Measurements from ENCODE around the gene JAK1. TPM values are rescaled to one million over a fixed set of nuclear protein-coding genes. Genes with fewer than 3 reads are reported as not detected.
"Not testable (repeated sequence)": the region's sequence is repeated elsewhere in the genome, so short reads cannot be mapped to it uniquely, and the experiment has no call there.

The JAK1 gene
- total RNA-seq, 1 donor from 2014 or later = 94.1 TPM

- no peak for DNase-seq
- ATAC-seq (ENCODE audit: poor library complexity) = no peak
- intact Hi-C loops (cut with DNase I) = no loop called here
These were observed 131.6 kb downstream of the JAK1 start for GRCh38 chr1:64834734-64835133.

- ATAC-seq (ENCODE audit: poor library complexity) (no peak), DNase-seq (no peak)
- intact Hi-C loops (cut with DNase I) = no loop called here
These were observed 136.2 kb downstream of the JAK1 start for GRCh38 chr1:64830030-64830651.

GRCh38 chr1:64829411-64830029, 136.8 kb downstream of the JAK1 start:
- intact Hi-C loops (cut with DNase I) = loop anchor here (5.0 to 10.0 kb wide), 2 partner anchors 85 to 152 kb away; partner anchors contain the start of gene RAVER2
- DNase-seq = no peak
- ATAC-seq (ENCODE audit: poor library complexity) = peak; percentile 77

GRCh38 chr1:64828829-64829228, 137.5 kb downstream of the JAK1 start:
- intact Hi-C loops (cut with DNase I) = loop anchor here (5.0 to 10.0 kb wide), 2 partner anchors 84 to 152 kb away; partner anchors contain the start of gene RAVER2
- ATAC-seq (ENCODE audit: poor library complexity) (no peak), DNase-seq (no peak)

GRCh38 chr1:64826991-64827390, 139.4 kb downstream of the JAK1 start:
- no peak for DNase-seq
- ATAC-seq (ENCODE audit: poor library complexity) = no peak
- intact Hi-C loops (cut with DNase I) = loop anchor here (5.0 to 10.0 kb wide), 2 partner anchors 82 to 150 kb away; partner anchors contain the start of gene RAVER2

- ATAC-seq (ENCODE audit: poor library complexity) (peak; percentile 83), DNase-seq (no peak)
- intact Hi-C loops (cut with DNase I) = loop anchor here (5.0 to 10.0 kb wide), 2 partner anchors 79 to 137 kb away; partner anchors contain the start of gene RAVER2
These were observed 142.5 kb downstream of the JAK1 start for GRCh38 chr1:64823691-64824476.

- intact Hi-C loops (cut with DNase I) = loop anchor here (5.0 to 10.0 kb wide), 2 partner anchors 78 to 135 kb away; partner anchors contain the start of gene RAVER2
- no peak for DNase-seq
- ATAC-seq (ENCODE audit: poor library complexity) = no peak
These were observed 143.7 kb downstream of the JAK1 start for GRCh38 chr1:64822621-64823020.

GRCh38 chr1:64820572-64820971, 145.8 kb downstream of the JAK1 start:
- ATAC-seq (ENCODE audit: poor library complexity); DNase-seq: not testable (repeated sequence)
- intact Hi-C loops (cut with DNase I) = loop anchor here (5.0 to 10.0 kb wide), 2 partner anchors 76 to 133 kb away; partner anchors contain the start of gene RAVER2

- intact Hi-C loops (cut with DNase I); DNase-seq; ATAC-seq (ENCODE audit: poor library complexity): not testable (repeated sequence)
These were observed 149.0 kb downstream of the JAK1 start for GRCh38 chr1:64817364-64817763.

GRCh38 chr1:64814427-64814826, 151.9 kb downstream of the JAK1 start:
- intact Hi-C loops (cut with DNase I) = no loop called here
- no peak for ATAC-seq (ENCODE audit: poor library complexity)
- DNase-seq = no peak

GRCh38 chr1:64811131-64811530, 155.2 kb downstream of the JAK1 start:
- ATAC-seq (ENCODE audit: poor library complexity) = no peak
- no peak for DNase-seq
- intact Hi-C loops (cut with DNase I) = no loop called here

- no peak for ATAC-seq (ENCODE audit: poor library complexity)
- intact Hi-C loops (cut with DNase I) = no loop called here
These were observed 156.3 kb downstream of the JAK1 start for GRCh38 chr1:64810001-64810400.

GRCh38 chr1:64809309-64809708, 157.0 kb downstream of the JAK1 start:
- intact Hi-C loops (cut with DNase I) = no loop called here
- ATAC-seq (ENCODE audit: poor library complexity) = no peak
- DNase-seq = no peak

More at GRCh38 chr1:64810001-64810400, 156.3 kb downstream of the JAK1 start:
- DNase-seq = no peak

- DNase-seq = no peak
- intact Hi-C loops (cut with DNase I) = no loop called here
- no peak for ATAC-seq (ENCODE audit: poor library complexity)
These were observed 164.4 kb downstream of the JAK1 start for GRCh38 chr1:64801851-64802523.

- DNase-seq (no peak), ATAC-seq (ENCODE audit: poor library complexity) (no peak)
- intact Hi-C loops (cut with DNase I) = no loop called here
These were observed 167.5 kb downstream of the JAK1 start for GRCh38 chr1:64798872-64799271.

GRCh38 chr1:64790832-64791487, 175.4 kb downstream of the JAK1 start:
- no peak for DNase-seq
- no peak for ATAC-seq (ENCODE audit: poor library complexity)
- intact Hi-C loops (cut with DNase I) = no loop called here
